Ishikawa (cell line): ENCODE data around the gene FABP1.

Source experiments
- CEBPB ChIP-seq: IDR thresholded peaks from 2 replicates; pipeline ENCODE4 v1.6.1; 2012
- EP300 ChIP-seq: IDR thresholded peaks from 2 replicates; pipeline ENCODE4 v1.6.1; 2012; ENCODE audit warnings: borderline replicate concordance
- MAX ChIP-seq: IDR thresholded peaks from 2 replicates; pipeline ENCODE4 v1.6.1; 2012
- RAD21 ChIP-seq: IDR thresholded peaks from 2 replicates; pipeline ENCODE4 v1.6.1; 2012; ENCODE audit warnings: low read depth
- REST ChIP-seq: IDR thresholded peaks from 2 replicates; pipeline ENCODE4 v1.6.1; 2012; ENCODE audit warnings: low read depth, mild to moderate bottlenecking
- TCF12 ChIP-seq: IDR thresholded peaks from 2 replicates; pipeline ENCODE4 v1.6.1; 2012; ENCODE audit warnings: low read depth
- TEAD4 ChIP-seq: IDR thresholded peaks from 2 replicates; pipeline ENCODE4 v1.6.1; 2012
- YY1 ChIP-seq: IDR thresholded peaks from 2 replicates; pipeline ENCODE4 v1.6.1; 2012; ENCODE audit warnings: low read depth

- TF ChIP-seq EP300 (no peak), REST (no peak), CEBPB (no peak), YY1 (no peak), TEAD4 (no peak), RAD21 (no peak), TCF12 (no peak), MAX (no peak)
These were observed 13.0 kb downstream of the FABP1 start for GRCh38 chr2:88114889-88115288.
